Stimulated activated naive CD8-positive, alpha-beta T cell treated with anti-CD3 and anti-CD28 coated beads, Interleukin-15, amount 100 ng/mL, for 72 hours (primary cell): ENCODE measurements around the gene WWC1.

Experiments
- ATAC-seq: fragments of 150-1000 bp; cut with Tn5 transposase; 2 replicates; pipeline ENCODE4 v1.10.0; 2021; ENCODE audit warnings: mild to moderate bottlenecking, moderate library complexity
- DNase-seq, 2 donors: peaks; one replicate each; pipeline ENCODE4 v3.0.0; 2021 to 2022
- H3K27ac Mint-ChIP-seq, 2 donors: one replicate each; pipeline ENCODE4 v1.8.0; 2022; ENCODE audit warnings: mild to moderate bottlenecking in 2 of 2, mixed read lengths in 2 of 2, moderate library complexity in 2 of 2
- H3K27me3 Mint-ChIP-seq: one replicate; pipeline ENCODE4 v1.8.0; 2022; ENCODE audit warnings: mixed read lengths
- H3K4me1 Mint-ChIP-seq: one replicate; pipeline ENCODE4 v1.8.0; 2022; ENCODE audit warnings: mild to moderate bottlenecking, mixed read lengths
- H3K4me3 Mint-ChIP-seq, 2 donors: one replicate each; pipeline ENCODE4 v1.8.0; 2022; ENCODE audit warnings: mild to moderate bottlenecking in 2 of 2, mixed read lengths in 2 of 2, moderate library complexity in 1 of 2
- H3K9me3 Mint-ChIP-seq, 2 donors: one replicate each; pipeline ENCODE4 v1.8.0; 2022; ENCODE audit warnings: mixed read lengths in 2 of 2

WWC1 gene

DNA sequence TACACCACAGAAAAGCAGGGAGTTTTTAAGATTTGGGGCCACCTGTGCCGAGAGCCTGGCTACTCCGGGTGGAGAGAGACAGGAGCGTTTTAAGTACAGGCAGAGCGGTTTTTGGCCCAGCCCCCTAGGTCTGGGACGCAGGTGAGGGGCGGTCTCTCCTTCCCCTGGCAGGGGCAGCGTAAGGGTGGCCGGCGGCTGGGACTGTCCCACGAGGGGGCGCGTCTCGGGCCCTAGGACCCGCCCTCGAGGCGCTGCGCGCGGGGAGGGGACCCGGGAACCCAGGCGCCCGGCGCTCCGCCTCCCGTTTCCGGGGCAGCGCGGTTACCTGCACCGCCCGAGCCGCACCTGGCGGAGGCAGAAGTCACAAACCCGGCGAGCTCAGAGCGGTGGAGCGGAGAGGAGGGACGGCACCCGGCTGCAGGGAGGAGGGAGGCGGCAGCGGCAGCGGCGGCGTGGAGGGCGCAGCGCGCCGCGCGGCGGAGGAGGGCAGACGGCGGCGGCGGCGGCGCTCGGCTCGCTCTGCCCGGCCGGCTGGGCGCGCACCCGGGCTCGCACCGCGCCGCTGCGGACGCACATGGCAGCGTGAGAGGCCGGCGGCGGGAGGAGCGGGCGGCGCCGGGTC, at the start of gene WWC1:
Gene WWC1, plus strand, starts transcription at position 304 of the 622 bp plus-strand sequence. CDS start 508 bp downstream, outside the sequence.
- Mint-ChIP-seq H3K4me1 (peaks cover 16% of the 10 kb centered on the region), H3K27me3 (peaks cover 87% of the 10 kb centered on the region), H3K27ac (no peak within 1 kb of the TSS), H3K4me3 (peak within 1 kb of the TSS; percentile 66 to 67), H3K9me3 (no peaks in the 10 kb centered on the region)
- DNase-seq (peak; percentile 45 to 48), ATAC-seq (peak; percentile 85)

DNA sequence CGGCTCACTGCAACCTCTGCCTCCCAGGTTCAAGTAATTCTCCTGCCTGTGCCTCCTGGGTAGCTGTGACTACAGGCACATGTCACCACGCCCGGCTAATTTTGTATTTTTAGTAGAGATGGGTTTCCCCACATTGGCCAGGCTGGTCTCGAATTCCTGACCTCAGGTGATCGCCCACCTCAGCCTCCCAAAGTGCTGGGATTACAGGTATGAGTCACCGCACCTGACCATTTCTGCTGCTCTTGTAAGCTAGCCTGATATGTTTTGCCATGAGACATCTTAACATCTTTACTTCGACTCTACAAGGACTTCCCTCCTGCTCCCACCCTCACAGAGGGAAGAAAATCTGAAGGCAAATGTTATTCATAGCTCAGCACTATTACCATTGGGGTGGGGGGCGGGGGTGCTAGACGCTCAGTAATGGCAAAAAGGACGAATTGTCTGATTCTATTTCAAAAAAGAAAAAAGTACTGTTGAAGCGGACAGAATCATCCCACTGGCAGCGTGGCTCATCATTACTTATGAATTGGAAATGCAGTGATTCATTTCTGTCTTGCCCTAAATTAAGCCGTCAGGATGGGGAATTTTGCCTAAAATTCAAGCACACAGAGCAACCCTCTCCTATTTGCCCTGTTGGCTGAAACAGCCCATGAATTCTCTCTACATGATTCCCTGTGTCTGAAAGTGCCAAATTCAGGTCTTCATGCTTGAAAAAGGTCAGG, 46.4 kb upstream of the WWC1 start:
- Mint-ChIP-seq H3K4me1 (no peaks in the 10 kb centered on the region), H3K27me3 (no peaks in the 10 kb centered on the region), H3K9me3 (no peaks in the 10 kb centered on the region), H3K4me3 (no peak overlapping the region), H3K27ac (no peak overlapping the region)
- no peak for DNase-seq
- no peak for ATAC-seq

DNA sequence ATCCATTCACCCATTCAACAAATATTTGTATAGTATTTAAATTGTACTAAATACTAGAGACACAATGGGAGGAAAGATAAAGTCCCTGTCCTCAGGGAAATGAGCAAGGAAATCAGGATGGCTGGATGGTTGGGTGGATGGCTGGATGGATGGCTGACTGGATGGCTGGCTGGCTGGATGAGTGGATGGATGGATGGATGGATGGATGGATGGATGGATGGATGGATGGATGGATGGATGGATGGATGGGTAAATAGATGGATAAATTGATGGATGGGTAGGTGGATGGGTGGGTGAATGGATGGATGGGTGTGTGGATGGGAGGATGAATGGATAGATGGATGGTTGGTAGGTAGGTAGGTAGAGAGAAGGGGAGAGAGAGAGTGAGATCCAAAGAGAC, 41.5 kb upstream of the WWC1 start:
- Mint-ChIP-seq H3K4me3 (no peak overlapping the region), H3K27me3 (no peaks in the 10 kb centered on the region), H3K4me1 (no peaks in the 10 kb centered on the region), H3K9me3 (no peaks in the 10 kb centered on the region), H3K27ac (no peak overlapping the region)
- no peak for ATAC-seq
- DNase-seq, result no peak

DNA sequence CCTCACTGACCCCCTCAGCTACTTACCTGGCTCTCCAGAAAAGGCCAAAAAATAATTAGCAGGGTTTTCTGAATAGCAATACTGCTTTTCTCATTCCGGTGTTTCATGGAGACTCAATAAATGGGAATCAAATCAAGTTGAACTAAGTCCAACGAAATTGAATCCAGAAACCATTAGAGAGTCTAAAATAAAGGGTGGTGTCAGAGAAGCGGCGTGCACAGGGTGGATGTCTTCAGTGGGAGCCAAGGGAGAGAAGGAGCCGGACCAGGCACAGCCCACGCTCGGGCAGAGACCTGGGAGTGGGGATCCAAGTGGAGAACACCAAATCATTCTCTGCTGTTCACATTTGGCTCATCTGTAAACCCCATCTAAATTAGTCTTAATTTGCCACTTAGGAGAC, 40.2 kb upstream of the WWC1 start:
- no peaks in the 10 kb centered on the region for H3K27me3 Mint-ChIP-seq
- no peak overlapping the region for H3K4me3 Mint-ChIP-seq

DNA sequence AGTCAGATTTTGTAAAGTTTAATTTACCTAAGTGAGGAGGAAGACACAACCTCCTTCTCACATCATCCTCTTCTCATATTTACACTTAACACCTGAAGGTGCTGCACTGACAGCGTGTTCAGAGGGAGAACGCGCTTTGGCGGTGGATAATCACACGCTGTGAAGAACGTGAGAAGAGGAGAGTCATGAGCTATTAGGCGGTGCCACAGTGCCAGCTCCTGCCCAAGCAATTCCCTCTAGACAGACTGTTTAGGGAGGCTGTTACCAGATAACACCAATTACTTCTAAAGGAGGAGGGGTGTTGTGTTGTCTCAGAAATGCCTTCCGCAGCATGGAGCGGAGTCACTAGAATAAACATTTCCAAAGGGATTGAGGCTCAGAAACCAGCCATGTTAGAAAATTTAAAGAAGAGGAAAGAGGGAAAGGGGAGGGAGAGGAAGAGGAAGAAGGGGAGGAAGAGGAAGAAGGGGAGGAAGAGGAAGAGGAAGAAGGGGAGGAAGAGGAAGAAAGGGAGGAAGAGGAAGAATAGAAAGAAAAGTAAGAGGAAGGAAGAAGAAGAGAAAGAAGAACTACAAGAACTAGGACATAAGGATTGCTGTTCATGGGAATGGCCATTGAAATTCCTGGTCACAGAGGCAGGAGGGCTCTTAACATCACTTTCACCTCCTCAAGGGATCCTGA, 37.3 kb upstream of the WWC1 start:
- peaks cover 14% of the 10 kb centered on the region for H3K27me3 Mint-ChIP-seq

More for the DNA sequence above, 40.2 kb upstream of the WWC1 start:
- no peak for ATAC-seq
- Mint-ChIP-seq H3K27ac (no peak overlapping the region), H3K4me1 (no peaks in the 10 kb centered on the region), H3K9me3 (no peaks in the 10 kb centered on the region)
- DNase-seq, result no peak

DNA sequence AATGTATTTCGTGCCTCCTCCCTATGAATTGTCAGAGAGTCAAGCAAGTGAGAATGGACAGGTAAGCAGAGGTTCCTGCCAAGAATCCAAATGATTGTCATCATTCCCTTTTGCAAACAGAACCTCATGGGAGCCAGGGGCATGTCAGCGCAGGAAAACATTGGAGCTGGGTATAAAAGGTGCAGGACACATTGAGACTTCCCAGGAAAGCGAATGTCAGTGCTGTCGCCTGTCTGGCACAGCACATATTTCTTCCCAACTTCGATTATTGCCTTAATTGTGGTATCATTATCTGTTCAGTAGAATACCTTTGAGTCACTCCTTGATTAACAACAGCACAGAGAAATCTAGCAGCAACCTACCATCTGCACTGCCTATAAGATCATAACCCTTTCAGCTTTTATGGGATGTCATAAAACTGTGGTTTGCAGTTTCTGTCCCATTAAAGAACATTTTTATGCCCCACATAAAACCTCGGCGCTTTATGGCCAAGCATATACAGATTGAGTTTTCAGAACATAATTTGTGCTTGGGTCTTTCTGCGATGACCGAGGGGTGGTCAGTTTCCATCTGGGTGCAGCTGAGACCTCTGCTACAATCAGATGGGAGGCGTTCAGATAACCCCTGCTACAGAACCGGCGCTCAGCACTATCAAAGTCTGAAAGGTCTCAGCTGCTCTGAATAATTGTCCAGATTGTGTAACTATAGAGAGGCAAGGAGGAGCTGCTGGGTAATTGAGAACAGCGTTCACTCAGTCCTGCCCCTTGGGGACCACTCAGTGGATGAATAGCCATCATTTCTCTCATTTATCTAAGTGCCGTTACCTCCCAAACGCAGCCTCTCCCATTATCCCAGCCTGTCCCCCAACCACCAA, 30.9 kb upstream of the WWC1 start:
- H3K27me3 Mint-ChIP-seq, result peaks cover 14% of the 10 kb centered on the region
- DNase-seq, result no peak

More for the DNA sequence above, 37.3 kb upstream of the WWC1 start:
- ATAC-seq (no peak), DNase-seq (no peak)
- no peak overlapping the region for H3K4me3 Mint-ChIP-seq
- no peaks in the 10 kb centered on the region for H3K9me3 Mint-ChIP-seq
- no peak overlapping the region for H3K27ac Mint-ChIP-seq
- no peaks in the 10 kb centered on the region for H3K4me1 Mint-ChIP-seq

DNA sequence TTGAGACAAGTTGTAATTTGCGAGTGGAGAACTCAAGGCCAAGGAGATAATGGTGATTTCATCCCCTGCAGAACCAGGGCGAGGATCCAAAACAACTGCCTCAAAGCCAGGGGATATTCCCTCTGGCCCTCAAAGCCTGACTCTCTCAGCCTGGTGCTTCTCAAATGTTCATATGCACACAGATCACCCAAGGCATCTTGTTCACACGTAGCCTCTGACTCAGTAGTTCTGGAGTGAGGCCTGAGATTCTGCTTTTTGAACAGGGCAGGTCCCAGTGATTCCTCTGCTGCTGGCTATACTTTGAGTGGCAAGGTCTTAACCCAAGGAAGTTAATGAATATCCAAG, 30.2 kb upstream of the WWC1 start:
- Mint-ChIP-seq H3K4me1 (no peaks in the 10 kb centered on the region), H3K27me3 (peaks cover 14% of the 10 kb centered on the region), H3K9me3 (no peaks in the 10 kb centered on the region)

More for the DNA sequence above, 30.9 kb upstream of the WWC1 start:
- no peak for ATAC-seq
- Mint-ChIP-seq H3K9me3 (no peaks in the 10 kb centered on the region), H3K4me1 (no peaks in the 10 kb centered on the region), H3K4me3 (no peak overlapping the region), H3K27ac (no peak overlapping the region)

DNA sequence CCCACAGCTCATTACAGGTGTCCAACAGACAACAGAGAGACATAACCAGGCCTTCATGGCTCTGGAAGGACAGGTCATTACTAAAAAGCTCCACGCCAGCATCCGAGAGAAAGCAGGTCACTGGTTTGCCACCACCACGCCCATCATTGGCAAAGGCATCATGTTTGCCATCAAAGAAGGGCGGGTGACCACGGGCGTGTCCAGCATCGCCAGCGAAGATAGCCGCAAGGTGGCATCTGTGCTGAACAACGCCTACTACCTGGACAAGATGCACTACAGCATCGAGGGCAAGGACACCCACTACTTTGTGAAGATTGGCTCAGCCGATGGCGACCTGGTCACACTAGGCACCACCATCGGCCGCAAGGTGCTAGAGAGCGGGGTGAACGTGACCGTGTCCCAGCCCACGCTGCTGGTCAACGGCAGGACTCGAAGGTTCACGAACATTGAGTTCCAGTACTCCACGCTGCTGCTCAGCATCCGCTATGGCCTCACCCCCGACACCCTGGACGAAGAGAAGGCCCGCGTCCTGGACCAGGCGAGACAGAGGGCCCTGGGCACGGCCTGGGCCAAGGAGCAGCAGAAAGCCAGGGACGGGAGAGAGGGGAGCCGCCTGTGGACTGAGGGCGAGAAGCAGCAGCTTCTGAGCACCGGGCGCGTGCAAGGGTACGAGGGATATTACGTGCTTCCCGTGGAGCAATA, 29.3 kb upstream of the WWC1 start:
- ATAC-seq (no peak), DNase-seq (no peak)
- no peaks in the 10 kb centered on the region for H3K4me1 Mint-ChIP-seq

More for the DNA sequence above, 30.2 kb upstream of the WWC1 start:
- DNase-seq, result no peak
- no peak overlapping the region for H3K4me3 Mint-ChIP-seq
- ATAC-seq, result no peak
- H3K27ac Mint-ChIP-seq, result no peak overlapping the region

DNA sequence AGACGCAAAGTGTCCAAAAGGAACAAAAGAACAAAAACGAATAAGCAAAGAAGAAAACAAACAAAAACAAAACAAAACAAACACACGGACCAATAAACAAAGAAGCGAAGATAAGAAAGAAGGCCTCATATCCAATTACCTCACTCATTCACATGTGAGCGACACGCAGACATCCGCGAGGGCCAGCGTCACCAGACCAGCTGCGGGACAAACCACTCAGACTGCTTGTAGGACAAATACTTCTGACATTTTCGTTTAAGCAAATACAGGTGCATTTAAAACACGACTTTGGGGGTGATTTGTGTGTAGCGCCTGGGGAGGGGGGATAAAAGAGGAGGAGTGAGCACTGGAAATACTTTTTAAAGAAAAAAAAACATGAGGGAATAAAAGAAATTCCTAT, 28.3 kb upstream of the WWC1 start:
- no peak for DNase-seq
- Mint-ChIP-seq H3K27ac (no peak overlapping the region), H3K9me3 (no peaks in the 10 kb centered on the region), H3K4me1 (no peaks in the 10 kb centered on the region), H3K4me3 (no peak overlapping the region), H3K27me3 (peaks cover 2% of the 10 kb centered on the region)
- ATAC-seq, result no peak

More for the DNA sequence above, 29.3 kb upstream of the WWC1 start:
- H3K27me3 Mint-ChIP-seq, result peaks cover 7% of the 10 kb centered on the region
- no peaks in the 10 kb centered on the region for H3K9me3 Mint-ChIP-seq
- no peak overlapping the region for H3K27ac Mint-ChIP-seq
- no peak overlapping the region for H3K4me3 Mint-ChIP-seq

DNA sequence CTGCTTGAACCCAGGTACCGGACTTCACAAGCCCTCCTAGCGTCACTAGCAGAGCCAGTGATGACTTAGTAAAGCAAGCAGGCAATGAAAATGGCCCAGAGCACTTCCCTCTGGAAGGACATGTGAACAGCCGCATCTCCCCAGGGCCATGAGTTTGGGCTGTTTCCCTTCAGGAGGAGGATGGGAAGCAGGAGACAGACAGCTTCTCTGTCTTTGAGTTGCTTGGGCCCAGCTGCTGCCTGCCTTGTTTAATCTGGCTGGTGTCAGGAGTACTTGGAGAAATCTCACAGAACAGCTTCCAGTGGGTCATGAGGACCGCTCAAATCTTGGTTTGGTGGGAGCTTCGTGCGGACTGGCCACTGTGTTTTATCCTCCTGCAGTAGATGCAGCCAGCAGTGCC, 25.4 kb upstream of the WWC1 start:
- ATAC-seq, result no peak
- Mint-ChIP-seq H3K4me1 (peaks cover 13% of the 10 kb centered on the region), H3K27ac (peak overlapping the region in 1 of 2 donors; percentile 66), H3K27me3 (peaks cover 26% of the 10 kb centered on the region), H3K9me3 (no peaks in the 10 kb centered on the region), H3K4me3 (no peak overlapping the region)
- DNase-seq, result no peak

DNA sequence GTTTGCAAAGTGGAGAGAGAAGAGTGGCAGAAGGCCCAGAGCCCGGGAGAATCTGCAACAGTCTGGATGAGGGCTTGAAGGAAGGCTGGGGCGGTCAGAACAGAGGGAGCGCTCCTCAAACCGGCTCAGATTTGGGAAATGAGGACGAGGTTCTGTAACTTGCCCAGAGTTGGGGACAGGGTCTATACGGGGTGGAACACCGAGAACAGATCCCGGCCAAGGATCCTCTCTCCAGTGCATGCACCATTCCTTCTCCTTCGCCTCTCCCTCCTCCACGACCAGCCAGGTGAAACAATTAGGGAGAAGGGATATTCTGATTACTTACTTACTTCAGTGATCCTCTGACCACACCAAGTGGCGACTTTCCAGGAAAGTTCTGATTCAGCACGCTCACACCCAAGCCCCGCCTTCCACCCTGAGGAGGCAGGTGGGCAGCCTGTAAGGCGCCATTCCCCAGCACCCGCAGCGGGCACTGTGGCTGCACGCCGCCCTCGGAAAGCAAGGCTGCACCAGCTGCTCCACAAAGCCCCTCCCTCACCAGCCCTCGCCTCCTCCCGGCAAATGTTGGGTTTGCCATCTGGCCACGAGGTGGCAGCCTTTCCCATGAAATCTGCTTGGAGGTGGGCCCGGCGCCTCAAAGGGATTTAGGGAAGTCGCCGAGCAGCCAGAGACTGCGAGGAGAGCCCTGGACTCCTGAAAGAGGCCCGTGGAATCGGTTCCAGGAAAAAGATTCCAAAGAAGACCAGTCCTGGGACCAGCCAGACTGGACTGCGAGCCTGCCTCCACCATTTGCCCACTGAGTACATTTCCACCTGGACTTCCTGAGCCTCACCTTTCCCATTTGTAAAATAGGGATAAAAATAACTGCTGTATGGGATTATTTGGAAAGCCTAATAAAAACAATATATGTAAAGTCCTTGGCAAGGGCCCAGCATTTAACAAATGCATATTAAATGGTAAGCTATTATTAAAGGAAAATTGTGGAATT, 22.2 kb upstream of the WWC1 start:
- H3K27ac Mint-ChIP-seq, result no peak overlapping the region
- H3K4me1 Mint-ChIP-seq, result peaks cover 13% of the 10 kb centered on the region
- no peaks in the 10 kb centered on the region for H3K9me3 Mint-ChIP-seq
- DNase-seq (peak; percentile 68 to 70), ATAC-seq (peak; percentile 71)
- peaks cover 43% of the 10 kb centered on the region for H3K27me3 Mint-ChIP-seq
- H3K4me3 Mint-ChIP-seq, result peak overlapping the region in 1 of 2 donors; percentile 1

DNA sequence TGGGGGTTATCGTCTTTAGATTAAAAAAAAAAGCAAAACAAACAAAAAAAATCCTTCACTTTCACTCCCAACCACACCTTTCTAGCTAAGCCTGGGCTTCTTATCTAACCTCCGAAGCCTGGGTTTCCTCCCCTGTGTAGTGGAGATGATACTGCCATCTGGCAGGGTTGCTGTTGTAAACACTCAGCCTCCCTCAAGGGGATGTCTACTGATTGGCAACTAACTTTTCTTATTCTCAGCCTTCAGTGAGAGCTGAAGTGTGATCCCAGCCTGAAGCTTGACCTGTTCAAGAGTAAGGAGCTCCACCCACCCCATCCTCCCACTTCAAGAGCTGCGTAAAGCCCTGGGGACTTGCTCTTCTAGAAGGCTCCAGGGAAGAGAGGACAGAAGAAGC, 21.5 kb upstream of the WWC1 start:
- DNase-seq (no peak), ATAC-seq (no peak)
- no peak overlapping the region for H3K4me3 Mint-ChIP-seq
- H3K9me3 Mint-ChIP-seq, result no peaks in the 10 kb centered on the region
- peaks cover 13% of the 10 kb centered on the region for H3K4me1 Mint-ChIP-seq
- peaks cover 43% of the 10 kb centered on the region for H3K27me3 Mint-ChIP-seq
- H3K27ac Mint-ChIP-seq, result no peak overlapping the region

DNA sequence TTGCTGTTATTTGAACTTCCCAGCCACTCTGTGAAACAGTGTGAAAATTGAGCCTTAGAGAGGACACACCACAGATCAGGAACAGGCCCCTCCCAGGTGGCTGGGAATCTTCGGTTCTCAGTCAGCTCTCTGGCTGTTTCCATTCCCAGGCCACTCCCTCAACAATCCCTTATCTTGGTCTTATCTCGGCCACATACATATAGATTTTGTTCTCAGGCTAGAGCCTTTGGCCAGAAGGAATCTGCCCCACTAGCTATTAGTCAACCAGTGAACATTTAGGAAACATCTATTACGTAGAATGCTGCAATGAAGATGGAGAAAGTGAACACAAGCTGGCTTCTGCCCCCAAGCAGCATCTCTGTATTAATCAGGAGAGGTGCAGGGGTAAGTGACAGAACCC, 21.0 kb upstream of the WWC1 start:
- ATAC-seq (no peak), DNase-seq (no peak)
- no peak overlapping the region for H3K4me3 Mint-ChIP-seq
- H3K27me3 Mint-ChIP-seq, result peaks cover 44% of the 10 kb centered on the region
- peaks cover 13% of the 10 kb centered on the region for H3K4me1 Mint-ChIP-seq
- H3K9me3 Mint-ChIP-seq, result no peaks in the 10 kb centered on the region
- H3K27ac Mint-ChIP-seq, result no peak overlapping the region
